K562 (cell line): ENCODE results near the gene RGS7.

ENCODE experiments used
- CUX1 ChIP-seq: fragments of 200-800 bp; sonication (Bioruptor generic); IDR thresholded peaks from 2 replicates; pipeline ENCODE4 v1.6.1; 2016; ENCODE audit warnings: missing genetic modification characterization, missing compliant biosample characterization
- MTA1 ChIP-seq: fragments of 450-650 bp; IDR thresholded peaks from 2 replicates; pipeline ENCODE4 v1.6.1; 2017; ENCODE audit warnings: borderline replicate concordance
- POLR2A ChIP-seq: fragments of 450-650 bp; conservative IDR thresholded peaks from 2 replicates; pipeline ENCODE4 v1.6.1; 2016
- POLR2AphosphoS2 ChIP-seq: IDR thresholded peaks from 2 replicates; pipeline ENCODE4 v1.6.1; 2012; ENCODE audit warnings: low read length, improper control_type of control experiment
- STAG1 ChIP-seq: sonication (generic); formaldehyde crosslinking; IDR thresholded peaks from 2 replicates; pipeline ENCODE4 v1.5.0; 2020; ENCODE audit warnings: missing genetic modification reagents, borderline replicate concordance
- USF1 ChIP-seq: sonication (generic); formaldehyde crosslinking; IDR thresholded peaks from 2 replicates; pipeline ENCODE4 v1.9.0; 2022; ENCODE audit warnings: mild to moderate bottlenecking, missing genetic modification reagents
- ZNF318 ChIP-seq, 2 experiments: fragments of 450-650 bp; IDR thresholded peaks; 2 replicates each; pipeline ENCODE4 v1.6.1; 2016; ENCODE audit warnings: mild to moderate bottlenecking in 2 of 2, borderline replicate concordance in 1 of 2, low read depth in 1 of 2, moderate library complexity in 1 of 2
- ZNF354B ChIP-seq: fragments of 250-450 bp; sonication (Bioruptor Pico); IDR thresholded peaks from 2 replicates; pipeline ENCODE4 v1.4.0; 2020
- ZNF57 ChIP-seq: fragments of 450-650 bp; formaldehyde crosslinking; IDR thresholded peaks from 2 replicates; pipeline ENCODE4 v1.4.0; 2020; ENCODE audit warnings: mild to moderate bottlenecking, moderate library complexity

GRCh38 chr1:241366196-241366595 is 9.2 kb upstream of the RGS7 start:
- TF ChIP-seq MTA1 (no peak), POLR2AphosphoS2 (no peak), CUX1 (CRISPR knock-in tag) (no peak), STAG1 (CRISPR knock-in tag) (no peak), ZNF318 (IDR thresholded peaks at IDR 0.05; ENCODE audit: borderline replicate concordance in 1 of 2, low read depth in 1 of 2) (no peak), ZNF354B (CRISPR knock-in tag) (no peak), USF1 (CRISPR knock-in tag) (no peak), POLR2A (no peak), ZNF57 (CRISPR knock-in tag) (no peak)
